Right renal pelvis (tissue), 4 donors: ENCODE data around the gene KCND2. TPM values are rescaled to one million over a fixed set of nuclear protein-coding genes. Genes with fewer than 3 reads are reported as not detected.

Experiments used
- DNase-seq, 4 donors: peaks; one replicate each; pipeline ENCODE4 v3.0.0-alpha.2; 2013; ENCODE audit warnings: low read depth in 4 of 4, low spot score in 3 of 4, missing footprints in 1 of 4
- polyA plus RNA-seq, 4 donors: library from polyadenylated mRNA; unstranded; fragments of 120-200 nt; gene quantifications; one replicate each; pipeline ENCODE4 v1.2.1, GENCODE V29; 2013; ENCODE audit not compliant: insufficient read length in 4 of 4

KCND2 gene
- polyA plus RNA-seq, 4 donors = 1.0 to 2.4 (median 1.7) TPM

- DNase-seq = peak; percentile 46 to 62 (median 54)
Observed at GRCh38 chr7:120792091-120792860, 519.3 kb downstream of the KCND2 start.

GRCh38 chr7:120792861-120793130, 519.8 kb downstream of the KCND2 start:
- no peak for DNase-seq

GRCh38 chr7:120793213-120793936, 520.4 kb downstream of the KCND2 start:
- no peak for DNase-seq

GRCh38 chr7:120794106-120794729, 521.2 kb downstream of the KCND2 start:
- no peak for DNase-seq

GRCh38 chr7:120797026-120797645, 524.2 kb downstream of the KCND2 start:
- no peak for DNase-seq

GRCh38 chr7:120799147-120799546, 526.2 kb downstream of the KCND2 start:
- no peak for DNase-seq
